Esophagus squamous epithelium (tissue), 5 donors: ENCODE measurements around the gene PTCSC3. TPM values are rescaled to one million over a fixed set of nuclear protein-coding genes. Genes with fewer than 3 reads are reported as not detected.

Experiments used
- DNase-seq: peaks from one replicate; lab custom pipeline; 2025; lab: John Stamatoyannopoulos, UW
- H3K27ac ChIP-seq, 4 donors: fragments of 200-600 bp; sonication (generic); one replicate each; pipeline ENCODE4 v1.5.1; 2016 to 2019; ENCODE audit warnings: mild to moderate bottlenecking in 1 of 4
- H3K27me3 ChIP-seq, 4 donors: fragments of 200-600 bp; sonication (generic); 1 replicate in 3 of 4; 2 replicates in 1 of 4; pipeline versions ENCODE4 v1.5.1 to v1.6.0; 2017 to 2021; ENCODE audit warnings: antibody characterized with exemption in 1 of 4
- H3K36me3 ChIP-seq, 3 donors: fragments of 200-600 bp; sonication (generic); one replicate each; pipeline ENCODE4 v1.5.1; 2016 to 2019
- H3K4me1 ChIP-seq, 3 donors: fragments of 200-600 bp; sonication (generic); one replicate each; pipeline ENCODE4 v1.5.1; 2017 to 2019
- H3K4me3 ChIP-seq, 4 donors: fragments of 200-600 bp; sonication (generic); 1 replicate in 3 of 4; 2 replicates in 1 of 4; pipeline ENCODE4 v1.5.1; 2016 to 2019; ENCODE audit warnings: mild to moderate bottlenecking in 2 of 4, moderate library complexity in 1 of 4
- H3K9me3 ChIP-seq, 3 donors: fragments of 200-600 bp; sonication (generic); one replicate each; pipeline ENCODE4 v1.5.1; 2016 to 2019
- POLR2A ChIP-seq, 4 donors: fragments of 450-650 bp; IDR thresholded peaks; one replicate each; pipeline ENCODE4 v1.6.1; 2017; ENCODE audit warnings: antibody characterized with exemption in 4 of 4, mild to moderate bottlenecking in 4 of 4, moderate library complexity in 3 of 4
- WGBS, 2 donors: methylation state at CpG; one replicate each; pipeline ENCODE4 v1.1.5; 2018; 5-methylcytosine and 5-hydroxymethylcytosine counted together
- intact Hi-C: fragments of 100-400 bp; cut with DNase I; formaldehyde crosslinking; loops from one replicate; pipeline ENCODE4 v1.15.0; 2022
- total RNA-seq, 4 donors: library from RNA; depleted of rRNA; stranded (reverse); fragments of >200 nt; gene quantifications; one replicate each; pipeline ENCODE4 v1.1.0, GENCODE V29; 2016
- TF ChIP-seq, protein P1 (sequence below), 6 experiments: fragments of 450-650 bp in 4 of 6; fragments of 200-600 bp in 2 of 6; sonication (generic) in 2 of 6; IDR thresholded peaks; one replicate each; pipeline ENCODE4 v1.5.1; 2016 to 2019; ENCODE audit warnings: antibody characterized with exemption in 6 of 6, mild to moderate bottlenecking in 4 of 6, moderate library complexity in 4 of 6
- donor health status: DM: yes; HTN: yes; CAD: no.

Gene PTCSC3
- total RNA-seq, 4 donors from 2014 or later, result not detected

DNA sequence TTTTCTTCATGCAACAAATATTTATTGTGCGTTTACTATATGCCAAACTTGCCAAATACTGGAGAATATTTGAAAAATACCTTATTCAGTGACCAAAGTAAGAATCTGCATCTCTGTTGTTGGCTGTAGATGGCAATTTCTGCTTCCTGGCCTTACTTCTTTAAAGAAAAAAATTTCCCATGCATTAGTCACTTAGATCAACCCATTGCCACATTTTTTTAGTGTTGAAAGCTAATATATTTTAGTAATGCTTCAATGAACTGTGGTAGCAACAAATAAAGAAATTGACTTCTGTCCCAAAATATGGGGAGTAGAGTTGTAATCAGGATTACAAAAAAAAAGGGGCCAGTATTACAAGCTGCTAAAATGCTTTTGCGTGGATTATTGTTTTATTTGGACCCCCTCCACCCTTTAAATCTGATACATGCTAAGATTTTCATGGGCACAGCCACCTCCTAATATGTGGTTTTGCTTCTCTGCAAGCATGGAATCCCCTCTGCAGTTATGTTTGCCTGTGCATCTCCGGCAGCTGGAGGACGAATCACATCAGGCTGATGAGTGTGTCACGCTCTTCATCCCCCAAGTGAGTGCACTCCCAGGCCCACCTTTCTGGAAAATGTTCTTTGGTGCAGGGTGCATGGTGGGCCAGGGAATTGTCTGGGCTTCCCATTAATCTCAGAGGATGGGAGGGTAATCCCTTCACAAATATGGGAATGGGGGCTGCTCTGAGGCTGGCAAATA, 38.1 kb upstream of the PTCSC3 start:
- no peak overlapping the region for H3K4me3 ChIP-seq
- WGBS, 2 donors, result 63 to 76% methylated on average over 5 of the region's 5 CpGs
- no peak overlapping the region for H3K27ac ChIP-seq
- H3K27me3 ChIP-seq, result peaks cover 0 to 23% (median 0%) of the 10 kb centered on the region in 4 donors
- no peak for DNase-seq
- H3K36me3 ChIP-seq, result no peaks in the 10 kb centered on the region
- H3K4me1 ChIP-seq, result no peaks in the 10 kb centered on the region
- intact Hi-C loops, result no loop called here
- TF ChIP-seq POLR2A (IDR thresholded peaks at IDR 0.05), result no peak
- TF ChIP-seq, protein P1, sequence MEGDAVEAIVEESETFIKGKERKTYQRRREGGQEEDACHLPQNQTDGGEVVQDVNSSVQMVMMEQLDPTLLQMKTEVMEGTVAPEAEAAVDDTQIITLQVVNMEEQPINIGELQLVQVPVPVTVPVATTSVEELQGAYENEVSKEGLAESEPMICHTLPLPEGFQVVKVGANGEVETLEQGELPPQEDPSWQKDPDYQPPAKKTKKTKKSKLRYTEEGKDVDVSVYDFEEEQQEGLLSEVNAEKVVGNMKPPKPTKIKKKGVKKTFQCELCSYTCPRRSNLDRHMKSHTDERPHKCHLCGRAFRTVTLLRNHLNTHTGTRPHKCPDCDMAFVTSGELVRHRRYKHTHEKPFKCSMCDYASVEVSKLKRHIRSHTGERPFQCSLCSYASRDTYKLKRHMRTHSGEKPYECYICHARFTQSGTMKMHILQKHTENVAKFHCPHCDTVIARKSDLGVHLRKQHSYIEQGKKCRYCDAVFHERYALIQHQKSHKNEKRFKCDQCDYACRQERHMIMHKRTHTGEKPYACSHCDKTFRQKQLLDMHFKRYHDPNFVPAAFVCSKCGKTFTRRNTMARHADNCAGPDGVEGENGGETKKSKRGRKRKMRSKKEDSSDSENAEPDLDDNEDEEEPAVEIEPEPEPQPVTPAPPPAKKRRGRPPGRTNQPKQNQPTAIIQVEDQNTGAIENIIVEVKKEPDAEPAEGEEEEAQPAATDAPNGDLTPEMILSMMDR (IDR thresholded peaks at IDR 0.05), result no peak
- no peaks in the 10 kb centered on the region for H3K9me3 ChIP-seq

DNA sequence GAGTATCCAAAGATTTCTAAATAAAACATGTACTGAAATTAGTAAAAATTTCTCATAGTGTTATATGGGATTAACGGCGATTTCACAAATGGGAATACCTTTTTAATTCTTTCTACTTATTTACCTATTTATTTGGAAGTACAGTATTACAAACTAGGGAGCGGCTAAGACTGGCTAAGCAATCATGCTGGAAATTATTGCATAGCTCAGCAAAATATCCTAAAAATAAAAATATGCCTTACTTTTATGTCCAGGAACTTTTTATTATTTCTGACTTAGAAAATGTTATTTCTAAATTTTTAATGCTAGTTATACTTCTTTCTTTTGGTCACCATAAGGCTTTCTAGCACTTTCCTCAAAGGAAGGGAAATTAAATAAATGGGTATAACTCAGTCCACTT, 36.5 kb upstream of the PTCSC3 start:
- H3K9me3 ChIP-seq, result no peaks in the 10 kb centered on the region
- no peak overlapping the region for H3K27ac ChIP-seq
- H3K36me3 ChIP-seq, result no peaks in the 10 kb centered on the region
- TF ChIP-seq POLR2A (IDR thresholded peaks at IDR 0.05), result no peak
- TF ChIP-seq, protein P1 (IDR thresholded peaks at IDR 0.05), result no peak
- no peak for DNase-seq
- no peaks in the 10 kb centered on the region for H3K4me1 ChIP-seq
- WGBS, 2 donors, result 91 to 97% methylated on average over 3 of the region's 3 CpGs
- peaks cover 0 to 23% (median 0%) of the 10 kb centered on the region in 4 donors for H3K27me3 ChIP-seq
- intact Hi-C loops, result no loop called here
- H3K4me3 ChIP-seq, result no peak overlapping the region

DNA sequence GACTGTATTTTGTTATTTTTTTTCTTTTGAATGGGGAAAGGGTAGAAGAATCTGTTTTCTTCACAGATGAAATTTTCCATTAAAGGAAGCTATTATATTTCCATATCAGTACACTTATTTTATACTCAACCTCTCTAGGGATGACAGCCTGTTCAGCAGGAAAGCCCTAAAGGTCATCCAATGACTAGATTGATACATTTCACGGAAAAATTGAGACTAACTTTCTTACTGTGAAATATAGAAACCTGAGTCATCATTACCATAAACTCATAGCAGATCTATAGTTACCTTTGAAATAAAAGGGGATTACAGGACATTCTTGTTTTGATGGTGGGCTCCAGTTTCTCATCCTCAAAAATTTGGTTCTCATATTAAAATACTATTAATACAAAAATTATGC, 36.1 kb upstream of the PTCSC3 start:
- no peaks in the 10 kb centered on the region for H3K36me3 ChIP-seq
- H3K4me3 ChIP-seq, result no peak overlapping the region
- DNase-seq, result no peak
- no peak overlapping the region for H3K27ac ChIP-seq
- TF ChIP-seq, protein P1 (IDR thresholded peaks at IDR 0.05), result no peak
- no peak for TF ChIP-seq POLR2A (IDR thresholded peaks at IDR 0.05)
- H3K9me3 ChIP-seq, result no peaks in the 10 kb centered on the region
- peaks cover 0 to 19% (median 0%) of the 10 kb centered on the region in 4 donors for H3K27me3 ChIP-seq
- no peaks in the 10 kb centered on the region for H3K4me1 ChIP-seq
- intact Hi-C loops, result no loop called here
- 44 to 68% methylated on average over 1 of the region's 1 CpG for WGBS, 2 donors

DNA sequence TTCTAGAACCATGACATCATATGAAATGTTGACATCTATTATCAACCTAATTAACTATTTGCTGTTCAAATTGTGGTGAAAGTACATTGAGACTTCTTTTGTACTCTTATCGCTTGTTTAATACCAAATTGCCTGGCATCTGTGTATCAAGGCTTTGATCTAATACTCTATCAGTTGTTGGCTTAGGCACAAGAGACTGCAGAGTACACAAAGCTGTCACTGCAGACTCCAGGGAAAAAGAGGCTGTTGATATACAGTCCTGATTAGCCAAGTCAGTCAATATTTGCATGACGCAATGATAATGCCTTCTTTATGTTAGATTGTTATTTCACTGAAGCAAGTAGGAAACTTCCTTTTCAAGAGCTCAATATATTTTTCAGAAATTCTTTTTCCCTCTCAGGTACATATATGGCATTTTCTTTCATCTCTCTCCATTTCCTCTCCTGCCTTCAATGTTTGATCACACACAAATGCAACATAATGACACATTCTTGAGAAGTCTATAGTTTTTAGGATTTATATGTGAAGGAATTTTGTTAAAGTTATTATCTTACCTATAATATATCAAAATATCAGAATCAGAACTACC, 32.3 kb upstream of the PTCSC3 start:
- Histone ChIP-seq H3K4me1 (no peaks in the 10 kb centered on the region), H3K4me3 (no peak overlapping the region), H3K36me3 (no peaks in the 10 kb centered on the region), H3K27ac (no peak overlapping the region), H3K9me3 (no peaks in the 10 kb centered on the region), H3K27me3 (no peaks in the 10 kb centered on the region)
- no peak for TF ChIP-seq POLR2A (IDR thresholded peaks at IDR 0.05)
- TF ChIP-seq, protein P1 (IDR thresholded peaks at IDR 0.05), result no peak
- no peak for DNase-seq
- WGBS, 2 donors, result 77 to 78% methylated on average over 2 of the region's 2 CpGs
- intact Hi-C loops, result loop anchor here (10.0 kb wide), 1 partner anchor 166 kb away; no protein-coding TSS in a partner anchor

DNA sequence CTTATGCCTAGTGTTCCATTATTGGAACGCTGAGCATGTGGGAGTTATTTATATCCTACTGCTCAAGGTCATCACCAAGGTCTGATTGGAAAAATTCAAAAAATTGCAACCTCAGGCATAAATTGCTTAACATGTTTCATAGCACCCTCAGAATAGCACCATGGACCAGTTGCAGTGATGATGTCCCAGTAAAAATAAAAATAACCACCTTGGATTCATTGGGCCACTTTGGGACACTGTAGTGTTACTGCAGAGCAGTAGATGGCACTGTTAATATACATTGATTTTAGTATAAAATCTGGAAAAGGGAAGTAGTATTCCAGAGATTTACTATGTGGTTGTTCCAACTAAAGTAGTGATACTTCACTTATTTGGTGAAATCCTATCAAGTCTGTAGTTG, 31.0 kb upstream of the PTCSC3 start:
- intact Hi-C loops, result loop anchor here (10.0 kb wide), 1 partner anchor 167 kb away; no protein-coding TSS in a partner anchor
- Histone ChIP-seq H3K27ac (no peak overlapping the region), H3K36me3 (no peaks in the 10 kb centered on the region), H3K4me3 (no peak overlapping the region), H3K27me3 (no peaks in the 10 kb centered on the region), H3K9me3 (peaks cover 0 to 3% (median 0%) of the 10 kb centered on the region in 3 donors), H3K4me1 (no peaks in the 10 kb centered on the region)
- 78 to 85% methylated on average over 1 of the region's 1 CpG for WGBS, 2 donors
- no peak for TF ChIP-seq POLR2A (IDR thresholded peaks at IDR 0.05)
- TF ChIP-seq, protein P1 (IDR thresholded peaks at IDR 0.05), result peak in 2 of 6 experiments; percentile 10 to 43
- no peak for DNase-seq
